ACC112 (cell line): ENCODE measurements around the gene ZNF165.

Experiments used
- H2AFZ ChIP-seq: fragments of 200-600 bp; sonication (generic); one replicate; pipeline ENCODE4 v1.6.0; 2017; ENCODE audit warnings: antibody characterized with exemption, low read length; ENCODE audit not compliant: unreplicated experiment
- H3K27ac ChIP-seq: fragments of 200-600 bp; sonication (generic); 2 replicates; pipeline ENCODE4 v1.5.1; 2014; ENCODE audit warnings: low read depth, mild to moderate bottlenecking, antibody characterized with exemption, low read length, moderate library complexity
- H3K27me3 ChIP-seq: fragments of 200-600 bp; sonication (generic); 2 replicates; pipeline ENCODE4 v1.6.1; 2014; ENCODE audit warnings: mild to moderate bottlenecking, antibody characterized with exemption, low read length, moderate library complexity, mixed read lengths; ENCODE audit not compliant: insufficient read depth
- H3K36me3 ChIP-seq: fragments of 200-600 bp; sonication (generic); 2 replicates; pipeline ENCODE4 v1.6.1; 2016; ENCODE audit warnings: mild to moderate bottlenecking, antibody characterized with exemption, low read length, moderate library complexity, mixed read lengths; ENCODE audit not compliant: insufficient read depth
- H3K4me1 ChIP-seq: fragments of 200-600 bp; sonication (generic); one replicate; pipeline ENCODE4 v1.6.1; 2016; ENCODE audit warnings: low read length, mixed read lengths; ENCODE audit not compliant: insufficient read depth, unreplicated experiment, control insufficient read depth
- H3K4me3 ChIP-seq: fragments of 200-600 bp; sonication (generic); 2 replicates; pipeline ENCODE4 v1.5.1; 2014; ENCODE audit warnings: mild to moderate bottlenecking, low read depth, low read length
- H3K79me2 ChIP-seq: fragments of 200-600 bp; sonication (generic); one replicate; pipeline ENCODE4 v1.6.0; 2016; ENCODE audit warnings: low read length; ENCODE audit not compliant: control insufficient read depth, unreplicated experiment, insufficient read depth

Gene ZNF165

DNA sequence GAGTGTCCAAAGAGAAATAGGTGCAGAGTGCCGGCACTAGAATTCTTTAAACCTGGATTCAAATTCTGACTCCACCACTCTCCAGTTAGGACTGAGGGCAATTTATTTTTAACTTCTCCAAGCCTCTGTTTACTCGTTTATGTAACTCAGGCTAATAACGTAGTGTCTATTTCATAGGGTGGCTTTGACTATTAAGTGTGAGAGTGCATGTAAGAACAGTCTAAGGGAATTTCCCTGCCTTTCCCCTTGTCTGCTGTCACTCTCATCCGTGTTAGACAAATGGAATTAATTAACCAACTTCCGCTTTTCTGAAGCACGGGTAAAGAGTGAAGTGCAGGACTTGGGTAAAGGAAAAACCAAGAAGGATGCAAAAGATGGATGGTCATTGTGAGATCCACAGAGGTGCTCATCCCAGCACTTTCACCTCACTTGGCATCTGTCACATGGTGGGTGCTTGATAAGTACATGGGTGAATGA, 57.2 kb downstream of the ZNF165 start:
- Histone ChIP-seq H3K36me3 (no peaks in the 10 kb centered on the region), H2AFZ (peak overlapping the region; percentile 100), H3K79me2 (peaks cover 41% of the 10 kb centered on the region), H3K27ac (peak overlapping the region; percentile 63), H3K27me3 (no peaks in the 10 kb centered on the region), H3K4me1 (peaks cover 12% of the 10 kb centered on the region), H3K4me3 (peak overlapping the region; percentile 79)
